Erythroblast (primary cell): Measurements from ENCODE around the gene TXNRD3.

Experiments used
- GATA1 ChIP-seq: IDR thresholded peaks from 2 replicates; pipeline ENCODE4 v1.6.1; 2011; ENCODE audit warnings: low read depth, mild to moderate bottlenecking, control low read depth, low read length, moderate library complexity
- POLR2A ChIP-seq: IDR thresholded peaks from 2 replicates; pipeline ENCODE4 v1.6.1; 2011; ENCODE audit warnings: mild to moderate bottlenecking, low read length

DNA sequence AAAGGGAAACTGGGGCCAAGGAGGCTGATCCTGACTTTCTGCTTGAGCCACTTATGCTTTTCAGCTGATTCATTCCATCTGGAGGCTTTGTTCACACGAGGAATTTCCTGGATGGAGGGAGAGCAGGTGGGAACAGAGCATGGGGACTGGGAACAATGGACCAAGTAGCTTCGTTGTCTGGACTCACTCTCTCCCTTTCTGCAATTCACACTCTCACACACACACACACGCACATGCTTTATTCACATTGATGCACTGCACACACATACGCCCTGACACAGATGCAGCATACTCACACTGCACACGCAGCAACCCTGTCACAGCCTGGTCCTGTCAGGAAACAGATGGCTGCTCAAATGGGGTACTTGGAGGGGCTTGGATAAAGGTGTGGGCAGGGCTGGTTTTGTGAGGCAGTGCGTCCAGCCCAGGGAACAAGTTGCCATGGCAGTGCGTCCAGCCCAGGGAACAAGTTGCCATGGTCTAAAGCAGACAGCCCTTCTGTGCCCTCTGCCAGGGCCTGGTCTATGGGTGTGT, 29.4 kb upstream of the TXNRD3 start:
- no peak for TF ChIP-seq POLR2A
- no peak for TF ChIP-seq GATA1
